GM19324 (cell line): ENCODE measurements around the gene NFIX.

Source experiments
- ATAC-seq: cut with Tn5 transposase; IDR thresholded peaks from one replicate; pipeline ENCODE4 v1.9.1; 2021; ENCODE audit warnings: mild to moderate bottlenecking, moderate library complexity; ENCODE audit not compliant: unreplicated experiment, low FRiP score

NFIX gene

GRCh38 chr19:12986726-12987125 is 8.5 kb upstream of the NFIX start:
- no peak for ATAC-seq

- ATAC-seq, result no peak
Measured at GRCh38 chr19:12987190-12987589, 8.1 kb upstream of the NFIX start.

GRCh38 chr19:12987781-12988180 is 7.5 kb upstream of the NFIX start:
- ATAC-seq, result no peak

- no peak for ATAC-seq
Measured at GRCh38 chr19:12990431-12990830, 4.8 kb upstream of the NFIX start.

- no peak for ATAC-seq
Measured at GRCh38 chr19:12990853-12991252, 4.4 kb upstream of the NFIX start.

- ATAC-seq, result no peak
Measured at GRCh38 chr19:12991296-12991695, 4.0 kb upstream of the NFIX start.

GRCh38 chr19:12992729-12993128 is 2.5 kb upstream of the NFIX start:
- no peak for ATAC-seq

GRCh38 chr19:12993562-12993961 is 1.7 kb upstream of the NFIX start:
- ATAC-seq, result no peak

GRCh38 chr19:12995596-12996405 is 526 bp downstream of the NFIX start:
- ATAC-seq, result no peak

GRCh38 chr19:12996406-12997094 is 1.3 kb downstream of the NFIX start:
- ATAC-seq, result no peak

- ATAC-seq, result no peak
Measured at GRCh38 chr19:12997179-12997966, 2.1 kb downstream of the NFIX start.

GRCh38 chr19:12997967-12998940 is 3.0 kb downstream of the NFIX start:
- no peak for ATAC-seq

GRCh38 chr19:13001166-13001501 is 5.9 kb downstream of the NFIX start:
- no peak for ATAC-seq

- ATAC-seq, result no peak
Measured at GRCh38 chr19:13001502-13002165, 6.4 kb downstream of the NFIX start.

- no peak for ATAC-seq
Measured at GRCh38 chr19:13002166-13002898, 7.1 kb downstream of the NFIX start.

GRCh38 chr19:13003081-13003480 is 7.8 kb downstream of the NFIX start:
- no peak for ATAC-seq

- ATAC-seq, result no peak
Measured at GRCh38 chr19:13004273-13004672, 9.0 kb downstream of the NFIX start.

GRCh38 chr19:13005253-13005652 is 10.0 kb downstream of the NFIX start:
- no peak for ATAC-seq

GRCh38 chr19:13005861-13006370 is 10.6 kb downstream of the NFIX start:
- no peak for ATAC-seq
